GM10847 (cell line): ENCODE measurements around the gene GPC6.

ENCODE experiments used
- POLR2A ChIP-seq: IDR thresholded peaks from 2 replicates; pipeline ENCODE4 v1.6.1; 2011; ENCODE audit not compliant: insufficient read length; ENCODE audit errors: extremely low read depth

The GPC6 gene

DNA sequence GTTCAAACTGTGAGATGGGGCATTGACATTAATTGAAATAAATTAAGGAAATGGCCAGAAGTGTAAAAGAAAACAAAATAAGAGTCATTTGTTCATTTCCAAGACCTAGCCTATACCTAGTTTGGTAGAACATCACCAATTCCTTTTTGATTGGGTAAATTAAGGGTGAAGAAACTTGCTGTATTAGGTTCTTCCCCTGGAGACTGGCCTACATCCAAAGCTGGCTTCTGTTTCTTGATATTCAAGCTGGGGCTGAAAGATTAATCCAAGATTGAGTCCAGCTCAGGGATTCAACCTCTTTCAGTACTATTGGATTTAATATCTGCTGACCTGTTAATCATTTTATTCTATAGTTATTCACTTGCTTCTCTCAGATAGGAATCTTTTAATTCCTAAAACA is 183.2 kb downstream of the GPC6 start:
- TF ChIP-seq POLR2A = no peak

GRCh38 chr13:93411186-93411680 is 184.6 kb downstream of the GPC6 start:
- no peak for TF ChIP-seq POLR2A

DNA sequence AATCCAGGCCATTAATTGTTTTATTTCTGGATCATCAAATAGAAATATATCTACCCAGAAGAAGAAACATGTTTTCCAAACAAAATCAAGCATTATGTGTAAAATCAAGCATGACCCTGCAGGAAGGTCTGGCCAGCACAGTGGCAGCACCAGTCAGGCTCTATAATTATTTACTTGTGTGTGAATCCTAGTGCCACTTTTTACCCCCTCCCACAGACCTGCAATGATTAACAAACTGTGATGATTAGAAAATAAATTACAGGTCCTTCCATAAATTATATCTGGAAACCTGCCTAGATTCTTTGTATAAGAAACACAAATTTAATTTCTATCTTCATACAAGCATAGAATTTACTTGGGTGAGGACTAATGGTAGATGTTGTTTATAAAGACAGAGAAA is 186.1 kb downstream of the GPC6 start:
- no peak for TF ChIP-seq POLR2A

DNA sequence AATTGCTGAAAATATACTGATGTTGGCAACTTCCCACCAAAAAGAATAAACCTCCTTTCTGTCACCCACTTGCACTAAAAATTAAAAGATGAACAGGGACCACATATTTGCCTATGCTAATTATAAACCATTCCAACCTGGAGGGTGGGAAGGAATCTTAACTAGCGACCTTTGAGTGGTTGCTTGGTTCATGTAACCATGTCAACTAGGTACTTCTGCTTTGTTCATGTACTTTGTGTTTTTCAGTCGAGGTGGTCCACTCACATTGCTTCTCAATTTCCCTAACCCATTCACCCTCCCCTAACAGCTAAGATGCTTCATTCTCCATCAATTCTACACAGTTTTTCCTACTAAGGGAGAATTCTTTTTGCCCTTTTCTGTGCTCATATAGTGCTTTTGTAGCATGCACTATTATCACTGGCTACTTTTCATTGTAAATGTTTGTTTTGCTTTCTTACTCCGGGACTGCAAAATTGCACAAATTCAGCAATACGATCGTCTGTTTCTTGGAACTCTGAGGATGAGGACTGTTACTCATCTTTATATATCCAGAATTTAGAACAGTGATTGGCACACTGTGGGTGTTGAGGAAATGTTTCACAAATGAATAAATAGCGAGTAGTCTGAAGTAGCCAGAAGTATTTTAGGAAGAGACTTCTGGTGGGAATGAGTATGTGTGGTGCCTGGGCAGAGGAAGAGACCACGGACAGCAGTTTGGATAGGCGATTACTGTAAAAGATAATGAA is 187.5 kb downstream of the GPC6 start:
- no peak for TF ChIP-seq POLR2A

DNA sequence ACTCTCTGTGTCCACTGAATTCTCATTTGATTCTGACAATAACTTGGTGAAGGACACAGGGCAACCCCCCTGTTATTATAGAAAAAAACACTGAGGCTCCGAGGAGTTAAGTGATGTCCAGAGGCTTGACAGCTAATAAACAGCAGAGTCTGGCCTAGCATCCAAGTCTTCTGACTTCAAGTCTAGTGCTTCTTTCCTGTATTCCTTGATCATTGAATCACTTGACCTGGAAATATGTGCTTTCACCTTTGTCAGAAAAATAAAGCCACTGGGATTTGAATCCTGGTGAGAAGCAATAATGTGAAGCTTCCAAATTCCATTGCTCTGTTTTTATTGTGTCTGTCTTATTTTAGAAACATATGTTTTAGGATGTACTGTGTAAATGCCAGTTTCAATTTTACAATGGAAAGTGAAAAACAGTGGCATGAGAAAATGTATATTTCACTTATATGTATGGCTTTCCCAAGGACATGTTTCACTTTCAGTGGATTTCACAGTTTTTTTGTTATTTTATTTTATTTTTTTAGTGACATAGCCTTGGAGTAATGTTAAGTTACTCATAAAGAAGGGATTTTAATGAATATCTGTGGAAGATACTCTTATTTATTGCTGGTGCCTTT is 190.2 kb downstream of the GPC6 start:
- TF ChIP-seq POLR2A = no peak

DNA sequence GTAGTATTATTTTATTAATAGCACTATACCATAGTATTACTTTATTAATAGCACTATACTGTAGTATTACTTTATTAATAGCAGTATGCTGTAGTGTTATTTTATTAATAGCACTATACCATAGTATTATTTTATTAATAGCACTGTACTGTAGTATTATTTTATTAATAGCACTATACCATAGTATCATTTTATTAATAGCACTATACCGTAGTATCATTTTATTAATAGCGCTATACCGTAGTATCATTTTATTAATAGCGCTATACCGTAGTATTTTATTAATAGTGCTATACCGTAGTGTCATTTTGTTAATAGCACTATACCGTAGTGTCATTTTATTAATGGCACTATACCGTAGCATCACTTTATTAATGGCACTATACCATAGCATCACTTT is 191.8 kb downstream of the GPC6 start:
- TF ChIP-seq POLR2A = no peak

- no peak for TF ChIP-seq POLR2A
Observed at GRCh38 chr13:93420206-93420605, 193.6 kb downstream of the GPC6 start.

DNA sequence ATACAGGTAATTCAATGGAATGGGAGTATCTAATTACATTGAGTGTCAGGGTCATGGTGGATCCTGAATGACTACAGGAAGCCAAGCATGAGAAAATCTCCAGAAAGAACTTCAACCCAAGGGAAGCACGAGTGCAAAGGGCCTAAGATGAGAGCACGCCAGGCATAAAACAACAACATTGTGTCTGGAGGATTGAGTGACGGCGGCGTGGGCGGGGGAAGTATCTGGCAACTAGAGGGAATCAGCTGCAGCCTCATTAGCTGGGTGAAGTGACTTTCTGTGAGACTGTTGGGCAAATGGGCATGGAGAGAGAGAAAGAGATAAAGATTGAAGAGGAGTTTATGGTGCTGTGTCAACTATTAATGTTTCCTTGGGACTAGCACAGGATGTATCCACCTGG is 194.3 kb downstream of the GPC6 start:
- no peak for TF ChIP-seq POLR2A

- TF ChIP-seq POLR2A = no peak
Observed at GRCh38 chr13:93422980-93423543, 196.5 kb downstream of the GPC6 start.

DNA sequence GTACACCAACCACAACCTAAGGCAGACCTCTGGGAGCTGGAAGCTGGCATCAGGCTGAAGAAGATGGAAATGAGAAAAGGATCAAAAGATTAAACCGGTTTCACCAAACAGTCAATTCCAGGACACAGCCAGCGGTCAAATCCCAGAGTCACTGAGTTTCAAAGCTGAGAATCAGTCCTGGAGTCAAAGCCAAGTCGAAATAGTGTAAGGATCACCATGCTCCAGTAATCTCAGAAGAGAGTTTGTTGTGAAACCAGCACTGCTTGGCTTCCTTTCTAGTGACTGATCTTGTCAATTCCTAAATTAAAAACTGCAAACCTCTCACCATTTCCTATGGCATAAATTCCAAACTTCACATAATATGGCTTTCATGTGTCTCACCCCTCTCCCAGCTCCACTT is 198.8 kb downstream of the GPC6 start:
- no peak for TF ChIP-seq POLR2A

GRCh38 chr13:93430381-93430780 is 203.8 kb downstream of the GPC6 start:
- no peak for TF ChIP-seq POLR2A

- no peak for TF ChIP-seq POLR2A
Observed at GRCh38 chr13:93435651-93436050, 209.0 kb downstream of the GPC6 start.

GRCh38 chr13:93437081-93437480 is 210.5 kb downstream of the GPC6 start:
- no peak for TF ChIP-seq POLR2A

- no peak for TF ChIP-seq POLR2A
Observed at GRCh38 chr13:93446238-93446637, 219.6 kb downstream of the GPC6 start.

GRCh38 chr13:93450191-93450621 is 223.6 kb downstream of the GPC6 start:
- no peak for TF ChIP-seq POLR2A

DNA sequence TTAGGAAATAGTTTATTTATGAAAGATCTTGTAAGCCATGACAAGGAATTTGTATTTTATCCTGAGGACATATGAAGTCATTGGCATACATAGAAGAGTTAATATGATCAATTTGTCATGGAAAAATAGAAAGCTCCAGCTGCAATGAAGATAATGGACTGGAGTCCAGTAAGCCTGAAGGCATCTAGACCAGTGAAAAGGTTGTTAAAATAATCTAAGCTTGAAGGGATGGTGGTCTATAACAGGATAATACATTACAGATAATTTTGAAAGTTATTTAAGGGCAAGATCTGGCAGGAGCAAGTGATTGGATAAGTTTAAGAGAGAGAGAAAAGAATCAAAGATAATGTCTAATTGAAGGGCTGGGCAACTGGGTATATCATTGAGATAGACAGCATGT is 224.2 kb downstream of the GPC6 start:
- TF ChIP-seq POLR2A = no peak

GRCh38 chr13:93455861-93456260 is 229.3 kb downstream of the GPC6 start:
- no peak for TF ChIP-seq POLR2A

DNA sequence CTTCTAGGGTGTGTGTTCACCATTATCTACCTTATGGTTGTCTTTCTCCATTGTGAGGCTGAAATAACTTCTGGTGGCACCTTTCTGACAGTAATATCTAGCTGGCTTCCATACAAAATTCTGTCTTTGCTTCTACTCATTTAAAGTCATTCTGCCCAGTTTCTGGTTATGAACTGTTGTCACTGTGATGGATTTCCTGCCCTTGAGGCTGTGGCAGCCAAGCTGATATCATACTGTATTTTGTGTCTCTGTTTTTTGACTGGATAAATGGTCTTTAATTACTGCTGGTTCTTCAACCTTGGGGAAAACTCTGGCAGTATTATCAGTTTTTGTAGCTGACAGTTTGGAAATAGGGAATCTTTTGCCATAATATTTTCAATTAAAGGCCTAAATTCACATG is 233.4 kb downstream of the GPC6 start:
- no peak for TF ChIP-seq POLR2A
